NB4 (cell line): ENCODE measurements around the gene INPP5A.

Experiments used
- DNase-seq: peaks from one replicate; pipeline ENCODE4 v3.0.0; 2010; ENCODE audit warnings: low read depth
- H3K4me3 ChIP-seq: one replicate; pipeline ENCODE4 v1.5.1; 2011; ENCODE audit warnings: mild to moderate bottlenecking, low read depth, low read length, moderate library complexity
- CTCF ChIP-seq: IDR thresholded peaks from one replicate; pipeline ENCODE4 v1.5.1; 2012; ENCODE audit warnings: low read depth, low read length
- MAX ChIP-seq: IDR thresholded peaks from 2 replicates; pipeline ENCODE4 v1.6.1; 2011; ENCODE audit warnings: low read depth, low read length
- MYC ChIP-seq: IDR thresholded peaks from 2 replicates; pipeline ENCODE4 v1.6.1; 2011; ENCODE audit warnings: low read depth, low read length
- POLR2A ChIP-seq: IDR thresholded peaks from 2 replicates; pipeline ENCODE4 v1.6.1; 2011; ENCODE audit warnings: mild to moderate bottlenecking; ENCODE audit not compliant: insufficient read length; ENCODE audit errors: extremely low read depth

Gene INPP5A

GRCh38 chr10:132555648-132556575 is 18.3 kb downstream of the INPP5A start:
- TF ChIP-seq POLR2A = no peak
- TF ChIP-seq MAX = no peak; the same call in 1 of the 2 replicates
- no peak; the same call in 1 of the 2 replicates for TF ChIP-seq MYC
- no peak for TF ChIP-seq CTCF
- peak overlapping the region; percentile 12 for H3K4me3 ChIP-seq
- no peak for DNase-seq

- no peak for DNase-seq
- no peak for TF ChIP-seq MAX
- no peak for TF ChIP-seq POLR2A
- TF ChIP-seq CTCF = no peak
- TF ChIP-seq MYC = no peak
- no peak overlapping the region for H3K4me3 ChIP-seq
These were observed 19.4 kb downstream of the INPP5A start for GRCh38 chr10:132556994-132557441.

- TF ChIP-seq POLR2A = no peak
- TF ChIP-seq MYC = no peak
- TF ChIP-seq MAX = no peak
- no peak for TF ChIP-seq CTCF
- H3K4me3 ChIP-seq = no peak overlapping the region
- DNase-seq = no peak
These were observed 20.3 kb downstream of the INPP5A start for GRCh38 chr10:132557696-132558515.

GRCh38 chr10:132558516-132559413 is 21.2 kb downstream of the INPP5A start:
- TF ChIP-seq MYC (no peak), CTCF (no peak), POLR2A (no peak), MAX (no peak)
- DNase-seq = no peak
- no peak overlapping the region for H3K4me3 ChIP-seq

- no peak overlapping the region for H3K4me3 ChIP-seq
- TF ChIP-seq POLR2A = no peak
- peak; percentile 40 for DNase-seq
These were observed 22.0 kb downstream of the INPP5A start for GRCh38 chr10:132559538-132559937.
